ENCODE data around the gene DTYMK. TPM values are rescaled to one million over a fixed set of nuclear protein-coding genes. Genes with fewer than 3 reads are reported as not detected.

Gene DTYMK
- polyA plus RNA-seq, 1 experiment, result 28.4 TPM

GRCh38 chr2:241673797-241674725 is 12.6 kb downstream of the DTYMK start:
- no peak overlapping the region for H3K27ac ChIP-seq (ENCODE audit: low read depth, low read length)
- no peak for TF ChIP-seq CTCF (IDR thresholded peaks at IDR 0.05; ENCODE audit: low read depth, low read length)
- H3K27me3 ChIP-seq (ENCODE audit: control insufficient read depth, insufficient read depth, low read length), result no peaks in the 10 kb centered on the region
- no peak overlapping the region for H3K4me3 ChIP-seq (ENCODE audit: low read depth, low read length)
- H3K9me3 ChIP-seq (ENCODE audit: control insufficient read depth, insufficient read depth, low read length), result no peaks in the 10 kb centered on the region; the same call in 1 of the 2 replicates
- ChIA-PET CTCF (no interaction called here), POLR2A (interaction anchor here (1.8 kb wide), 1 partner anchor 13 kb away, joined by 4 read pairs; the partner anchor contains the start of gene DTYMK)
- no peak for DNase-seq (ENCODE audit: low read depth, low spot score)

GRCh38 chr2:241673189-241673663 is 13.4 kb downstream of the DTYMK start:
- POLR2A ChIA-PET, result no interaction called here
- no peaks in the 10 kb centered on the region; the same call in 1 of the 2 replicates for H3K9me3 ChIP-seq (ENCODE audit: control insufficient read depth, insufficient read depth, low read length)
- no peaks in the 10 kb centered on the region for H3K27me3 ChIP-seq (ENCODE audit: control insufficient read depth, insufficient read depth, low read length)
- no peak for TF ChIP-seq CTCF (IDR thresholded peaks at IDR 0.05; ENCODE audit: low read depth, low read length)
- DNase-seq (ENCODE audit: low read depth, low spot score), result no peak
- CTCF ChIA-PET, result no interaction called here
- no peak overlapping the region for H3K27ac ChIP-seq (ENCODE audit: low read depth, low read length)
- H3K4me3 ChIP-seq (ENCODE audit: low read depth, low read length), result no peak overlapping the region

GRCh38 chr2:241672243-241673188 is 14.1 kb downstream of the DTYMK start:
- CTCF ChIA-PET, result no interaction called here
- POLR2A ChIA-PET, result no interaction called here
- Histone ChIP-seq H3K27me3 (ENCODE audit: control insufficient read depth, insufficient read depth, low read length) (no peaks in the 10 kb centered on the region), H3K4me3 (ENCODE audit: low read depth, low read length) (no peak overlapping the region), H3K27ac (ENCODE audit: low read depth, low read length) (no peak overlapping the region), H3K9me3 (ENCODE audit: control insufficient read depth, insufficient read depth, low read length) (no peaks in the 10 kb centered on the region; the same call in 1 of the 2 replicates)
- TF ChIP-seq CTCF (IDR thresholded peaks at IDR 0.05; ENCODE audit: low read depth, low read length), result no peak
- DNase-seq (ENCODE audit: low read depth, low spot score), result no peak

GRCh38 chr2:241671457-241672240 is 15.0 kb downstream of the DTYMK start:
- H3K4me3 ChIP-seq (ENCODE audit: low read depth, low read length), result no peak overlapping the region
- no peak for TF ChIP-seq CTCF (IDR thresholded peaks at IDR 0.05; ENCODE audit: low read depth, low read length)
- H3K27ac ChIP-seq (ENCODE audit: low read depth, low read length), result no peak overlapping the region
- no peaks in the 10 kb centered on the region; the same call in 1 of the 2 replicates for H3K9me3 ChIP-seq (ENCODE audit: control insufficient read depth, insufficient read depth, low read length)
- DNase-seq (ENCODE audit: low read depth, low spot score), result no peak
- no peaks in the 10 kb centered on the region for H3K27me3 ChIP-seq (ENCODE audit: control insufficient read depth, insufficient read depth, low read length)
- POLR2A ChIA-PET, result no interaction called here
- CTCF ChIA-PET, result no interaction called here

Data from AG04450 (cell line).